Parathyroid adenoma (tissue), 2 donors: ENCODE results near the gene TUBGCP5.
"Not testable (repeated sequence)": the region's sequence is repeated elsewhere in the genome, so short reads cannot be mapped to it uniquely, and the experiment has no call there.

Experiments
- H2AFZ ChIP-seq: fragments of 300-600 bp; sonication (generic); one replicate; pipeline ENCODE4 v1.7.0; 2017; ENCODE audit warnings: antibody characterized with exemption, mild to moderate bottlenecking
- H3K27ac ChIP-seq: fragments of 300-600 bp; sonication (generic); one replicate; pipeline ENCODE4 v1.7.0; 2017
- H3K27me3 ChIP-seq: fragments of 300-600 bp; sonication (generic); one replicate; pipeline ENCODE4 v1.7.0; 2017; ENCODE audit warnings: low read length; ENCODE audit not compliant: control insufficient read depth, insufficient read depth
- H3K36me3 ChIP-seq: fragments of 300-600 bp; sonication (generic); one replicate; pipeline ENCODE4 v1.7.0; 2017; ENCODE audit warnings: low read length; ENCODE audit not compliant: control insufficient read depth, insufficient read depth
- H3K4me1 ChIP-seq: fragments of 300-600 bp; sonication (generic); one replicate; pipeline ENCODE4 v1.7.0; 2017; ENCODE audit warnings: control low read depth
- H3K4me2 ChIP-seq: fragments of 300-600 bp; sonication (generic); one replicate; pipeline ENCODE4 v1.7.0; 2017; ENCODE audit warnings: low read length
- H3K4me3 ChIP-seq: fragments of 300-600 bp; sonication (generic); one replicate; pipeline ENCODE4 v1.7.0; 2017; ENCODE audit warnings: low read depth, low read length
- H3K79me2 ChIP-seq: fragments of 300-600 bp; sonication (generic); one replicate; pipeline ENCODE4 v1.7.0; 2017; ENCODE audit warnings: control low read depth
- H3K9ac ChIP-seq: fragments of 300-600 bp; sonication (generic); one replicate; pipeline ENCODE4 v1.7.0; 2017; ENCODE audit warnings: mild to moderate bottlenecking
- H3K9me3 ChIP-seq: fragments of 300-600 bp; sonication (generic); one replicate; pipeline ENCODE4 v1.7.0; 2017; ENCODE audit warnings: low read length; ENCODE audit not compliant: control insufficient read depth
- CTCF ChIP-seq: fragments of 300-600 bp; sonication (generic); IDR thresholded peaks from one replicate; pipeline ENCODE4 v1.7.0; 2017; ENCODE audit warnings: antibody characterized with exemption, mild to moderate bottlenecking
- donor health status: primary hyperparathyroidism.

TUBGCP5 gene

GRCh38 chr15:23039143-23039916 lies at the start of gene TUBGCP5:
TUBGCP5 (minus strand) TSS chr15:23039569; CDS start chr15:23039543, 26 bp downstream.
- TF ChIP-seq CTCF = no peak
- peak within 1 kb of the TSS; percentile 88 for H2AFZ ChIP-seq
- H3K27ac ChIP-seq = no peak within 1 kb of the TSS

GRCh38 chr15:23083115-23083514 lies 43.7 kb upstream of the TUBGCP5 start:
- H3K9ac ChIP-seq = no peak overlapping the region
- no peak overlapping the region for H2AFZ ChIP-seq
- no peak for TF ChIP-seq CTCF
- H3K4me1 ChIP-seq = no peaks in the 10 kb centered on the region
- H3K4me3 ChIP-seq = no peak overlapping the region
- no peaks in the 10 kb centered on the region for H3K79me2 ChIP-seq
- no peaks in the 10 kb centered on the region for H3K36me3 ChIP-seq
- no peaks in the 10 kb centered on the region for H3K9me3 ChIP-seq
- no peaks in the 10 kb centered on the region for H3K27me3 ChIP-seq
- H3K4me2 ChIP-seq = no peak overlapping the region
- no peak overlapping the region for H3K27ac ChIP-seq

More at GRCh38 chr15:23039143-23039916, at the start of gene TUBGCP5:
- Histone ChIP-seq H3K4me3 (peak within 1 kb of the TSS; percentile 61), H3K4me1 (peaks cover 2% of the 10 kb centered on the region), H3K9me3 (no peaks in the 10 kb centered on the region), H3K36me3 (no peaks in the 10 kb centered on the region), H3K27me3 (no peaks in the 10 kb centered on the region), H3K79me2 (no peaks in the 10 kb centered on the region), H3K4me2 (peak within 1 kb of the TSS; percentile 79), H3K9ac (no peak within 1 kb of the TSS)

- H3K4me1 ChIP-seq, H3K27me3 ChIP-seq, H3K4me3 ChIP-seq, H3K9me3 ChIP-seq, H3K9ac ChIP-seq, H3K27ac ChIP-seq, H3K4me2 ChIP-seq, H2AFZ ChIP-seq, H3K36me3 ChIP-seq, H3K79me2 ChIP-seq: not testable (repeated sequence)
Observed at GRCh38 chr15:23081996-23082737, 42.8 kb upstream of the TUBGCP5 start.

GRCh38 chr15:23081271-23081670 lies 41.9 kb upstream of the TUBGCP5 start:
- Histone ChIP-seq H2AFZ (no peak overlapping the region), H3K27me3 (no peaks in the 10 kb centered on the region), H3K4me1 (no peaks in the 10 kb centered on the region), H3K27ac (no peak overlapping the region), H3K79me2 (no peaks in the 10 kb centered on the region), H3K4me3 (no peak overlapping the region), H3K36me3 (no peaks in the 10 kb centered on the region), H3K9ac (no peak overlapping the region), H3K9me3 (no peaks in the 10 kb centered on the region), H3K4me2 (no peak overlapping the region)
- no peak for TF ChIP-seq CTCF

GRCh38 chr15:23079766-23080165 lies 40.4 kb upstream of the TUBGCP5 start:
- Histone ChIP-seq H3K9ac (no peak overlapping the region), H2AFZ (no peak overlapping the region), H3K9me3 (no peaks in the 10 kb centered on the region), H3K79me2 (no peaks in the 10 kb centered on the region), H3K27ac (no peak overlapping the region), H3K4me1 (no peaks in the 10 kb centered on the region), H3K4me2 (no peak overlapping the region), H3K36me3 (no peaks in the 10 kb centered on the region), H3K27me3 (no peaks in the 10 kb centered on the region), H3K4me3 (no peak overlapping the region)
- no peak for TF ChIP-seq CTCF
